ENCODE results near the gene PLEKHA6.

DNA sequence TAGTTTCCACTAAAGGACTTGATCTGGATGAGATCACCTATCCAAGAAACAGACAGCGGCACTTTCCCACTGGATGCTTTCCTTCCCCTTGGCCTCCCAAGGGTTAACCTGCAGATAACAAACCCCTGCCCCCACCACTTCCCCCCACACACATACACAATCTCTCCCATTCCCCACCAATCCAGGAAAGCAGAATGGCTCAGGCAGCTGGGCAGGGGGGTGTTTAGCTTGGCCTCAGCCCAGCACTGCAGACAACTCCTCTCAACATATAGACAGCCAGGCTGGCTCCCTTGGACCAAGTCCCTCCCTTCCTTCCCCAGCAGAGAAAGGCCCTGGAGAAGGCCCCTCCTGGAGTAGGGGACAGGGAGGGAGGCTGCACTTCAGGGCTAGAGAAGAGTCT is 24.6 kb downstream of the PLEKHA6 start:
- TF ChIP-seq, protein P1, sequence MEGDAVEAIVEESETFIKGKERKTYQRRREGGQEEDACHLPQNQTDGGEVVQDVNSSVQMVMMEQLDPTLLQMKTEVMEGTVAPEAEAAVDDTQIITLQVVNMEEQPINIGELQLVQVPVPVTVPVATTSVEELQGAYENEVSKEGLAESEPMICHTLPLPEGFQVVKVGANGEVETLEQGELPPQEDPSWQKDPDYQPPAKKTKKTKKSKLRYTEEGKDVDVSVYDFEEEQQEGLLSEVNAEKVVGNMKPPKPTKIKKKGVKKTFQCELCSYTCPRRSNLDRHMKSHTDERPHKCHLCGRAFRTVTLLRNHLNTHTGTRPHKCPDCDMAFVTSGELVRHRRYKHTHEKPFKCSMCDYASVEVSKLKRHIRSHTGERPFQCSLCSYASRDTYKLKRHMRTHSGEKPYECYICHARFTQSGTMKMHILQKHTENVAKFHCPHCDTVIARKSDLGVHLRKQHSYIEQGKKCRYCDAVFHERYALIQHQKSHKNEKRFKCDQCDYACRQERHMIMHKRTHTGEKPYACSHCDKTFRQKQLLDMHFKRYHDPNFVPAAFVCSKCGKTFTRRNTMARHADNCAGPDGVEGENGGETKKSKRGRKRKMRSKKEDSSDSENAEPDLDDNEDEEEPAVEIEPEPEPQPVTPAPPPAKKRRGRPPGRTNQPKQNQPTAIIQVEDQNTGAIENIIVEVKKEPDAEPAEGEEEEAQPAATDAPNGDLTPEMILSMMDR (IDR thresholded peaks at IDR 0.05), result no peak
- no peak for TF ChIP-seq POLR2A (IDR thresholded peaks at IDR 0.05)

Measured in right lobe of liver (tissue), 4 donors.